OCI-LY1 (cell line): ENCODE results near the gene CDH20.

Source experiments
- H2AFZ ChIP-seq: fragments of 200-600 bp; sonication (generic), shearing (Covaris generic); 2 replicates; pipeline ENCODE4 v1.6.0; 2014; ENCODE audit warnings: antibody characterized with exemption, mild to moderate bottlenecking, low read length
- H3F3A ChIP-seq: fragments of 200-600 bp; sonication (generic), shearing (Covaris generic); 2 replicates; pipeline ENCODE4 v1.6.0; 2014; ENCODE audit warnings: mild to moderate bottlenecking, antibody characterized with exemption, low read length, moderate library complexity; ENCODE audit not compliant: insufficient read depth
- H3K27ac ChIP-seq: fragments of 200-600 bp; sonication (generic); 2 replicates; pipeline ENCODE4 v1.5.1; 2014; ENCODE audit warnings: low read length, mixed run types, mild to moderate bottlenecking, low read depth; ENCODE audit not compliant: poor library complexity, severe bottlenecking
- H3K27me3 ChIP-seq: fragments of 200-600 bp; sonication (generic); 2 replicates; pipeline ENCODE4 v1.6.0; 2014; ENCODE audit warnings: antibody characterized with exemption, mild to moderate bottlenecking, low read length, moderate library complexity; ENCODE audit not compliant: insufficient read depth
- H3K36me3 ChIP-seq: fragments of 200-600 bp; sonication (generic); 2 replicates; pipeline ENCODE4 v1.6.1; 2014; ENCODE audit warnings: mild to moderate bottlenecking, antibody characterized with exemption, low read length, moderate library complexity, mixed read lengths; ENCODE audit not compliant: insufficient read depth
- H3K4me1 ChIP-seq: fragments of 200-600 bp; sonication (generic); 2 replicates; pipeline ENCODE4 v1.5.1; 2014; ENCODE audit warnings: mild to moderate bottlenecking, low read length, moderate library complexity; ENCODE audit not compliant: insufficient read depth, severe bottlenecking
- H3K4me2 ChIP-seq: fragments of 200-600 bp; sonication (generic), shearing (Covaris generic); 2 replicates; pipeline ENCODE4 v1.6.1; 2014; ENCODE audit warnings: low read length
- H3K4me3 ChIP-seq: fragments of 200-600 bp; sonication (generic); 2 replicates; pipeline ENCODE4 v1.5.1; 2014; ENCODE audit warnings: low read length, low read depth, mild to moderate bottlenecking, mixed read lengths; ENCODE audit not compliant: poor library complexity, severe bottlenecking
- H3K79me2 ChIP-seq: fragments of 200-600 bp; shearing (Covaris generic); 2 replicates; pipeline ENCODE4 v1.6.1; 2016; ENCODE audit warnings: mixed run types, low read length, mixed read lengths; ENCODE audit not compliant: insufficient read depth
- H3K9ac ChIP-seq: fragments of 200-600 bp; sonication (generic), shearing (Covaris generic); 2 replicates; pipeline ENCODE4 v1.6.1; 2014; ENCODE audit warnings: mild to moderate bottlenecking, low read length, mixed read lengths
- H3K9me2 ChIP-seq: fragments of 200-600 bp; sonication (generic), shearing (Covaris generic); 2 replicates; pipeline ENCODE4 v1.6.1; 2014; ENCODE audit warnings: low read depth, mild to moderate bottlenecking, low read length, mixed read lengths
- H3K9me3 ChIP-seq: fragments of 200-600 bp; shearing (Covaris generic); 2 replicates; pipeline ENCODE4 v1.6.1; 2014; ENCODE audit warnings: low read length, mixed read lengths
- H4K20me1 ChIP-seq: fragments of 200-600 bp; sonication (generic), shearing (Covaris generic); 2 replicates; pipeline ENCODE4 v1.6.0; 2016; ENCODE audit warnings: mild to moderate bottlenecking, low read length; ENCODE audit not compliant: insufficient read depth
- EZH2 ChIP-seq: fragments of 200-600 bp; sonication (generic), shearing (Covaris generic); IDR thresholded peaks from 2 replicates; pipeline ENCODE4 v1.8.0; 2017; ENCODE audit warnings: borderline replicate concordance, mixed run types, mild to moderate bottlenecking, antibody characterized with exemption, low read length, moderate library complexity, mixed read lengths
- TF ChIP-seq, protein P1 (sequence below): fragments of 200-600 bp; sonication (generic), shearing (Covaris generic); IDR thresholded peaks from 2 replicates; pipeline ENCODE4 v1.5.1; 2017; ENCODE audit warnings: mild to moderate bottlenecking, antibody characterized with exemption, low read length, moderate library complexity, mixed read lengths

The CDH20 gene

DNA sequence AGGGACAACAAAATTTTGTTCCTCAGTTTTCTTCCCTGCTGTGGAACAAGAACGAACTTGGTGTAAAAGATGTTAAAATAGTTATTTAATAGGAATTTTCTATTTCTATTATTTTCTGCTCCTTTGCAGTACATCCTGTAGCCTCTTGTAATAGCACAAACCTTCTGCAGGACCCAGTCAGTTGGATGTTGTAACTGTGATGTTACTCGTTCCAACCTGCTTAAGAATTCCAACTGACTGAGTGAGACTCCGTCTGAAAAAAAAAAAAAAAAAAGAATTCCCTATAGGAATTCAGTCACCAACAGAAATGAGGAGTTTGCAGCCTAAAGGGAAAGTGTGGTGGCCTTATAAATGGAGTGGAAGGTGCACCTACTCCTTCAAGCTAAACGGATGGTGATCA, 46.4 kb upstream of the CDH20 start:
- Histone ChIP-seq H3K9me3 (no peaks in the 10 kb centered on the region), H3K4me1 (no peaks in the 10 kb centered on the region), H3K27ac (no peak overlapping the region), H4K20me1 (no peaks in the 10 kb centered on the region), H3K4me3 (no peak overlapping the region), H3F3A (no peaks in the 10 kb centered on the region), H3K4me2 (no peak overlapping the region), H3K9ac (no peak overlapping the region), H2AFZ (no peak overlapping the region), H3K79me2 (no peaks in the 10 kb centered on the region), H3K9me2 (no peaks in the 10 kb centered on the region), H3K27me3 (no peaks in the 10 kb centered on the region), H3K36me3 (no peaks in the 10 kb centered on the region)
- no peak for TF ChIP-seq EZH2
- TF ChIP-seq, protein P1, sequence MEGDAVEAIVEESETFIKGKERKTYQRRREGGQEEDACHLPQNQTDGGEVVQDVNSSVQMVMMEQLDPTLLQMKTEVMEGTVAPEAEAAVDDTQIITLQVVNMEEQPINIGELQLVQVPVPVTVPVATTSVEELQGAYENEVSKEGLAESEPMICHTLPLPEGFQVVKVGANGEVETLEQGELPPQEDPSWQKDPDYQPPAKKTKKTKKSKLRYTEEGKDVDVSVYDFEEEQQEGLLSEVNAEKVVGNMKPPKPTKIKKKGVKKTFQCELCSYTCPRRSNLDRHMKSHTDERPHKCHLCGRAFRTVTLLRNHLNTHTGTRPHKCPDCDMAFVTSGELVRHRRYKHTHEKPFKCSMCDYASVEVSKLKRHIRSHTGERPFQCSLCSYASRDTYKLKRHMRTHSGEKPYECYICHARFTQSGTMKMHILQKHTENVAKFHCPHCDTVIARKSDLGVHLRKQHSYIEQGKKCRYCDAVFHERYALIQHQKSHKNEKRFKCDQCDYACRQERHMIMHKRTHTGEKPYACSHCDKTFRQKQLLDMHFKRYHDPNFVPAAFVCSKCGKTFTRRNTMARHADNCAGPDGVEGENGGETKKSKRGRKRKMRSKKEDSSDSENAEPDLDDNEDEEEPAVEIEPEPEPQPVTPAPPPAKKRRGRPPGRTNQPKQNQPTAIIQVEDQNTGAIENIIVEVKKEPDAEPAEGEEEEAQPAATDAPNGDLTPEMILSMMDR = no peak

DNA sequence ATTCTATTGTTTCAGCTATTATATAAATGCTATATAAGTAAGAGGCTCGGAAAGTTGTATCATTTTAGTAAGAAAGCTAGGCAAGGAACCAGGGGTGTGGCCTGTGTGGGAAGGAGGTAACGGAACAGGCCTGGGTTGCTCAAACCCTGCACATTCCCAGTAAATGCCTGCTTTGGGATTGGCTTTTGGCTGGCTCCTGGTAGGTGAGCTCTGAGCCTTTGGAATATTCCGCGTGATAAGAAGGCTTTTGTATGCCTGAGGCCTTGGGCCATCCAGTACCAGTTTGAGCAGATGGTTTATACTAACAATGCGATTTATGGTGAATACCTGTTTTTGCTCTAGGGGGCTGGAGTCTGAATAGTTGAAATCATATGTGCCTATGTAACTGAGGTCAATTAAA, 42.6 kb upstream of the CDH20 start:
- Histone ChIP-seq H3K4me3 (no peak overlapping the region), H3K9me3 (no peaks in the 10 kb centered on the region), H3F3A (no peaks in the 10 kb centered on the region), H3K4me1 (no peaks in the 10 kb centered on the region), H3K79me2 (no peaks in the 10 kb centered on the region), H3K9ac (no peak overlapping the region), H3K9me2 (no peaks in the 10 kb centered on the region), H3K4me2 (no peak overlapping the region), H3K27ac (no peak overlapping the region), H4K20me1 (no peaks in the 10 kb centered on the region), H3K27me3 (no peaks in the 10 kb centered on the region), H3K36me3 (no peaks in the 10 kb centered on the region), H2AFZ (no peak overlapping the region)
- no peak for TF ChIP-seq EZH2
- TF ChIP-seq, protein P1 = no peak

- Histone ChIP-seq H3F3A (no peaks in the 10 kb centered on the region), H3K9me3 (no peaks in the 10 kb centered on the region), H4K20me1 (no peaks in the 10 kb centered on the region), H3K9ac (no peak overlapping the region), H3K36me3 (no peaks in the 10 kb centered on the region), H2AFZ (no peak overlapping the region), H3K27ac (no peak overlapping the region), H3K4me1 (no peaks in the 10 kb centered on the region), H3K27me3 (no peaks in the 10 kb centered on the region), H3K9me2 (no peaks in the 10 kb centered on the region), H3K79me2 (no peaks in the 10 kb centered on the region), H3K4me3 (no peak overlapping the region), H3K4me2 (no peak overlapping the region)
- TF ChIP-seq, protein P1 = no peak
- no peak for TF ChIP-seq EZH2
These were observed 40.8 kb upstream of the CDH20 start for GRCh38 chr18:61292280-61293035.
